Stimulated activated CD8-positive, alpha-beta memory T cell treated with anti-CD3 and anti-CD28 coated beads, Interleukin-12 subunit alpha, Interleukin-12 subunit beta, amount 100 ng/mL, for 24 hours (primary cell): ENCODE measurements around the gene RGS19.

ENCODE experiments used
- DNase-seq: peaks from one replicate; pipeline ENCODE4 v3.0.0-alpha.2; 2020; ENCODE audit errors: extremely low read depth

The RGS19 gene

GRCh38 chr20:64048402-64049044, 30.8 kb downstream of the RGS19 start:
- no peak for DNase-seq

GRCh38 chr20:64047968-64048401, 31.3 kb downstream of the RGS19 start:
- DNase-seq, result no peak

GRCh38 chr20:64047046-64047389, 32.3 kb downstream of the RGS19 start:
- DNase-seq, result no peak

GRCh38 chr20:64045346-64046011, 33.8 kb downstream of the RGS19 start:
- no peak for DNase-seq

DNA sequence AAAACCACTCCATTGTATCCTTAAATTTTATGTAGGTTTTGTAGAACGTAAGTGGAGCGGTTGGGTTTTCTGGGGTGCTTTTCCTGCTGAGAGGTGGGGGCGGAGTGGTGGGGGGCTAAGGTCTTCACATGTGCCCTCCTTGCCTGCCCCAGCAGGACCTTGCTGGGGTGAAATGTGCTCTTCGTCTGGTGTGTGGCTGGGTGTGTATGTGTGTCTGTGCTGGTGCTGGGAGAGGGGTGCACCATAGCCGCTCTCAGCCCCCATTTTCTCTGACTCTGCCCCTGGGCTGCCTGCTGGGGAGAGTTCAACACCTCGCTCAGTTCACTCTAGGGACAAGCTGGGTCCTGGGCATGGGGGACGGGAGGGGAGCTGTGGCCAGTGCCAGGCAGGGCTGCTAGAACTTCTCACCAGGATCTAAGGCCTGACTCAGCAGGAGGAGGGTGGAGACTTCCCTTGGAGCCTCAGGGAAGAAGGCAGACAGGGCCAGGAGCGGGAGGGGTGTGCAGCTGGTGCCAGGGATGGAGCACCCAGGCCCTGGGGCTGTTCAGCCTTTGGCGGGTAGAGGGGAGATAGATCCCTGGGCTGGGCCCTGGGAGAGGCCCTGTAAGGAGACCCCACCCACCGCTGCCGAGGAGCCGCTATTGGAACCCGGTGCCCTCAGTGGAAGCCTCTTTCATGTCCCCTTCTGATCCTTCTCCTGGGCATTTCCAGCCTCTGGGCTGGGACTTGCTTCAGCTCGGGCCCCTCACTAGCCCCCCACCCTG, 34.7 kb downstream of the RGS19 start:
- DNase-seq, result no peak

DNA sequence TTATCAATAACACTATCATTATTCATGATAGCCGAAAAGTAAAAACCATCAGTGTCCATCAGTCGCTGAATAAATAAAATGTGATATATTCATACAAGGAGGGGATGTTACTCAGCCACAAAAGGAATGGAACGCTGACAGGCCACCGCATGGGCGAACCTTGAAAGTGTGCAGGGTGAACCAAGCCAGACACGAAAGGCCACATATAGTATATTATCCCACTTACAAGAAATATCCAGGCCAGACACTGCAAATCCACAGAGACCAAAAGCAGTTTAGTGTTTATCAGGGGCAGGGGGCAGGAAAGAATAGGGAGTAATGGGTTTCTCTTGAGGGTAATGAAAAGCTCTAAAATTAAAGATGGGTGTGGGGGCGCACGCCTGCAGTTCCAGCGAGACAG, 35.5 kb downstream of the RGS19 start:
- DNase-seq, result no peak

DNA sequence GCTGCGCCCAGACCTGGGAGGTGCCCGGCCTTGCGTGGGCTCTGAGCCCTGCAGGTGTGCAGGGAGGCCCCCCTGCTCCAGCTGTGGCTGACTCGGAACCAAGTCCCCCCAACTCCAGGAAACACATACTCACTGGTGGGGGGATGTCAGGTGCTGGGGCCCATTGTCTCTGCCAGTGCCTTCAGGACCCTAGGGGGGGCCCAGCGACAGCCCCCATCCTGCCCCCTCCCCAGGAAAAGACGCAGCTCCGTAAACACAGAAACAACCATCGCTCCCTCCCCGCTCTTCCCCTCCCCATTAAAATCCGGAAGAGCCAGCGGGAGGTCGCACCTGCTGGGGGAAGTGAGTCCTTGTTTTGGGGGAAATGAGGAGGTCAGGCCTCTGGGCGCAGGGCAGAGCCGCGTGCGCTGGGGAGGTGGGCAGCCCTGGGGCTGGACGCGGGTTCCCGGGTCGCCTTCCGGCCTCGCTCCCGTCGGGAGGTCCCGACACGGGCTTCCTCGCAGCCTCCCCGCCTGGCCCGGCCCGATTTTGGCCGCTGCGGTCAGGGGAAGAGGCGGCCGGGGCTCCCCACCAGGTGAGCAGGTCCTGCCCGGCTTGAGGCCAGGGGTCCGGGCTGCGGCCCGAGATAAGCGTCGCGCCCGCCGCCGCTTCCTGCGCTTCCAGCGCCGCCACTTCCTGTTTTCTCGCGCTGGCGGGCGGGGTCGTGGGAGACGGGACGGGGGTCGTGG, 37.1 kb downstream of the RGS19 start:
- DNase-seq, result no peak

GRCh38 chr20:64041781-64042053, 37.6 kb downstream of the RGS19 start:
- DNase-seq, result no peak

- no peak for DNase-seq
Observed at GRCh38 chr20:64041040-64041780, 38.1 kb downstream of the RGS19 start.

DNA sequence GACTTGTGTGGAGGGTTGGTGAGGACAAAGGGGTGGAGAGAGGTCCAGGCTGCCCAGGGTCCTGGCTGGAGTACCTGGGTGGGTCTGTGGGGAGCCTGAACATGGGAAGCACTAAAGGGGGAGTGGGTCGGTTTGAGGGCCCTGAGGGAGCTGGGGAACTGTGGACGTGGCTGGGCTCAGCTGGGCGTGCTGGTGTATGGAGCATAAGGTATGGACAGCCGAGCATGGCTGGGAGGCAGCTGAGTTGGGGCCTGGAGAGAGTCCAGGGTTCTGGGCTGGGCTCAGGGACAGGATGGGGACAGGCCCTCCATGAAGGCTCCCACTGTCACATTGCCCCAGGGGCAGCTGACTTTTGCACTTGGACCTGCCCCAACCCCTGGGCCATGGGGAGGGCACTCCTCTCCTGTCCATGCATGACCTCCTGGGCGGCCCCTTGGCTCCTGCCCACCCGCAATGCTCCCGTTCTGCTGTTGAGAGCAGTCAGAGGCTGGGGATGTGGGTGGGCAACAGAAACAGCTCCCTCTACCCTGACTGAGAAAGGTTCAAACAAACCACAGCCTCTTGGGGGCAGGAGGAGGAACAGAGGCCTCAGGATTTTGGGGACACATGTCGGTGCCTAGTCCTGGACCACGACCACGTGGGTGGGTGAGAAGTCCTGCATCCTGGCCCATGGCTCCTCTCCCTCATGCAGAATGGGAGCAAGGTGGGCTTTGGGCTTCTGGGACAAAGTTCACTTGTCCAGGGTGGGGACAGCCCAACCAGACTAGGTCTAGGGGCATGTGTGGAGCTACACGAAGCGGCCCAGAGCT, 38.9 kb downstream of the RGS19 start:
- DNase-seq, result no peak

DNA sequence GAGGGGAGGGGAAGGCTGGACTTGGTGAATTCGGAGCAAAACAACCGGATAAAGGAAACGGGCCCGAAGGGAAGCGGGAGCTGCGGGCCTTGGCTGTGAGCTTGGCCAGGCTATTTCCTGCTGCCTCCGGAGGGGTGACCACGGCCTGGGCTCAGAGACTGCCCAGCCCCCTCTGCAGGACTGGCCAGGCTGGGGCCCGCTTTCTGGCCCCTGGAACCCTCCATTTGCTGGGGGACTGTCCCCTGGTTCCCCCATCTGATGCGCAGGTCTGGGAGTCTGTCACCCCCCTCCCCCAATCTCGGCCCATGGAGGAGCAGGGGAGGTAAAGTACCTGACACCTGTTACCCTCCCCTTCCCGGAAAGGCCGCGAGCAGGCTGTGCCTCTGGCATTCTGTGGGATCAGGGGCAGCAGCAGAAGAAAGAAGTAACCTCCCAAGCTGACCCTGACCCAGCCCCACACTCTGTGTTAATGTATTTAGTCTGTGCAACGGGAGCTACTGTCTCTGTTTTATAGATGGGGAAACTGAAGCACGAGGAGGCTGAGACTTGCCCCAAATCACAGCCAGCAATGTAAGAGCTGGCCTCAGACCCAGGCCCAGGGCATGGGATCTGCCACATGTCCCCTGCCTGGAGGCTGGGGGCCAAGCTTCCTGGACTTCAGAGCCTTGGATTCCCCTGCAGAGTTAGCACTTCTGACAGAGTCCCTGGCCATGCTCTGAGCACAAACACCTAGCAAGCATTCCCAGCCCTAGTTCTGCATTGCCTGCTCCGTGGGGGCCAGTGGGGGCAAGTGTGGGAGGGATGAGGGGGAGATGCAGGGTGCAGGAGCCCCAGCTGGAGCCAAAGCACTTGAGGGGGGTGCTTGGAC, 39.8 kb downstream of the RGS19 start:
- no peak for DNase-seq

GRCh38 chr20:64038565-64039292, 40.6 kb downstream of the RGS19 start:
- DNase-seq, result peak; percentile 53

DNA sequence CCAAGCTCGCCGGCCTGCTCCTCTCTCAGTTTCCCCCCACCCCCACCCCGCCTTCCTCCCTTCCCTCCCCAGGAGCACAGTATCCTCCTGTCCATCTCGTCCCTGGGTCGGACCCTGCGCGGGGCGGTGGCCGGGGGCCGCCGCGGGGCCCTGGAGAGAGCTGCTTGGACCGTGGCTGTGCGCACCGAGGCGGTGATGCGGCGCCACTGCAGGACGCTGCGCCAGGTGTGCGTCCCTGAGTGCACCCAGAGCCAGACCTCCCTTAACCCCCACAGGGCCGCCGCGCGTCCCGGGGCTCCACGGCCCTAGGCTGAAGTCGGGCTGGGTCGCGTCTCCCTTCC, 41.1 kb downstream of the RGS19 start:
- DNase-seq, result no peak

- DNase-seq, result no peak
Observed at GRCh38 chr20:64037498-64038213, 41.7 kb downstream of the RGS19 start.

DNA sequence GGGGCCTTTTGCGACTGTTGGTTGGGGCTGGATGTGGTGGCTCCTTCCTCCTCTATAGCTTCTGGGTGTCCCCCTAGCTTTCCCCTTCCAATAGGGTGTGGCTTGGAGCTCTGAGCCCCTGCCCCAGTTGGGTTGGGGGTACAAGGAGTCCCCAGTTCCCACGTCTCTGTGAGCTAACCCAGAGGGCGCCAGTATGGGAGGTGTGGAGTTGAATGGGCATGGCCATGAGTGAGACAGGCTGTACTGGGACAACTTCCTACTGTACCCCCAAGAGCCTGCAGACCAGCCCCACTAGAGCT, 42.2 kb downstream of the RGS19 start:
- no peak for DNase-seq

DNA sequence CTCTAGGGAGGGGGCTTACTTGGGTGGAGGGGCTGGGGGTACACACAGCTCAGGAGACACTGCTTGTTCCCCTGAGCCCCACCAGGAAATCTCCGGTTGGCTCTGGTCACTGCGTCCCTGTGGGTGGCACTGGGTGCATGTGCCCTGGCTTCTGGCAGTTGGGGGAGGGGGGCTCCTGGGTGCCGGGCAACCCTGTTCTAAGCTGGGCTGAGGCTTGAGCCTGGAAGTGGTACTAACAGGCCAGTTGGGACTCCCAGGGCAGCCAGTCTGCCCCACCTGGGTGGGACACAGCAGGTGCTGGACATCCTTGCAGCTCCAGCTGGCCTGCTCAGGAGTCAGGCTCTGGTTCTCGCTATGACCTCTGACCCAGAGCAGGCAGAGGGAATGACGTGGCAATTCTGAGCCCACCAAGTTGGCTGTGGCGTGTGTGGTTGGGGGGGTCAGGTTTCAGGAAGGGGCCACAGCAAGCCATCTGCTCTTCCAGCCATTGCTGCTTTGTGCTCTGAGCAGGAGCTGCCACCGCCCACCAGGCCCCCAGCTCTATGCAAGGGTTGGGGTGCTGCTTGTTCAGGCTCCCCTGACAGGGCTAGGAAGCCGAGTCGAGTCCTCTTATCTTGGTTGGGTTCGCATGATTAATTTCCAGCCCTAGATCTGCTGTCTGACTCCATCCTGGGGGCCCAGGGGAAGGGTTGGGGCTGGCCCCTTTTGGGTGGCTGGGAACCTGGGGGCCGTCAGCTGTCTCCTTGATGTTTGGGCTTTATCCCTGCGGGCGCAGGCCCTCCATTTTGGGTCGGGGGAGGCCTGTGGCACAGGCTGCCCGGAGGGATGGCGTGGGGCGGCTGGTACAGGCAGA, 42.7 kb downstream of the RGS19 start:
- no peak for DNase-seq

- no peak for DNase-seq
Observed at GRCh38 chr20:64035933-64036345, 43.4 kb downstream of the RGS19 start, which contains the start of gene C20orf204. C20orf204 (plus strand) TSS chr20:64036182; CDS start chr20:64036324, 142 bp downstream.
